Stimulated activated CD8-positive, alpha-beta memory T cell treated with anti-CD3 and anti-CD28 coated beads, Interleukin-4, amount 100 ng/mL, for 1 hour (primary cell): ENCODE data around the gene MRPL55.
A peak's percentile ranks its signal among the peaks of the same experiment; 100 is the strongest.

ENCODE experiments used
- DNase-seq, 2 donors: peaks; one replicate each; pipeline ENCODE4 v3.0.0-alpha.2; 2020; ENCODE audit warnings: low read depth in 2 of 2, low spot score in 1 of 2

The MRPL55 gene

DNA sequence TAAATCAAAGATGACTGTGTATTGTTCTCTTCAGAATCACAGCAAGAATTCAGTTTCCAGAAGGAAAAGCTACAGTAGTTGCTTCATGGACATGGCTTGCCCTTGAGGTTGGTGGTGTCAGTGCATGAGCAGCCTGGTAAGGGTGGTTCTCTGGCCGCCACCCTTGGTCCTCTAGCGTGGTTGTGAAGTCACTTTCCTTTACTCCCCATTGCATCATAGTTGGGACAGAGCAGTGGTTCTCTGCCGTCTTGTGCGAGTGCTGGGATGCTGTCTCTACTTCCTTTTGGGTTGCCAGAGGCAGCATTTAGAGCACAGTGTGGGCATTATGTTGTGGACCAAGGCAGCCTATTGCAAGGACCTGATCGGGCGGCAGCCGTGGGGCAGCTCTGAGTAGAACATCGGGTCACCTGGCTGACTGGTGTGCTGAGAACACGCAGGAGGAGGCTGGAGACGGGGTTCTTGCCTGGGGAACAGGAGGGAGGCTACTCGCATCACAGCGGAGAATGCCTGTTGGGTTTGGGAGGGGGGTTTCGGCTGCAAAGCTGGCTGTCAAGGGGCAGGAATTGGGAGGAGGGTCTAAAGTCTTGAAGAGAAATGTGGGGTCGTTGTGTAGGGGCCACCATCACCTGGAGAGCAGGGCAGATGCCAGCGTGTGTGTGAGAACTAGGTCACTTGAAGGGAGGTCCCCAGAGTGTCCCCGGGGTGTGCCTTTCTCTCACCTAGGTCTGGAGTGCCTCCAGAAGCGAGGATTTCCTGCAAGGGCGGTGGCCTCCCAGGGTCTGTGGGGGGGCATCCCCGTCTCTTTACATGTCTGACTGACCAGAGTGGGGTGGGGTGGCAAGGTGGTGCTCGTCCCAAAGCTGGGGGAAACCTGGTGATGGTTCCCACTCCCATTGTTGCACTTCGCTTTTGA, 20.3 kb downstream of the MRPL55 start:
- no peak for DNase-seq

GRCh38 chr1:228087771-228088251, 21.3 kb downstream of the MRPL55 start:
- no peak for DNase-seq

- no peak for DNase-seq
Measured at GRCh38 chr1:228085287-228085951, 23.7 kb downstream of the MRPL55 start.

GRCh38 chr1:228084797-228085196, 24.3 kb downstream of the MRPL55 start:
- DNase-seq, result no peak

GRCh38 chr1:228084325-228084724, 24.8 kb downstream of the MRPL55 start:
- DNase-seq, result no peak

- no peak for DNase-seq
Measured at GRCh38 chr1:228083871-228084278, 25.2 kb downstream of the MRPL55 start.

- DNase-seq, result no peak
Measured at GRCh38 chr1:228082918-228083870, 25.9 kb downstream of the MRPL55 start.

DNA sequence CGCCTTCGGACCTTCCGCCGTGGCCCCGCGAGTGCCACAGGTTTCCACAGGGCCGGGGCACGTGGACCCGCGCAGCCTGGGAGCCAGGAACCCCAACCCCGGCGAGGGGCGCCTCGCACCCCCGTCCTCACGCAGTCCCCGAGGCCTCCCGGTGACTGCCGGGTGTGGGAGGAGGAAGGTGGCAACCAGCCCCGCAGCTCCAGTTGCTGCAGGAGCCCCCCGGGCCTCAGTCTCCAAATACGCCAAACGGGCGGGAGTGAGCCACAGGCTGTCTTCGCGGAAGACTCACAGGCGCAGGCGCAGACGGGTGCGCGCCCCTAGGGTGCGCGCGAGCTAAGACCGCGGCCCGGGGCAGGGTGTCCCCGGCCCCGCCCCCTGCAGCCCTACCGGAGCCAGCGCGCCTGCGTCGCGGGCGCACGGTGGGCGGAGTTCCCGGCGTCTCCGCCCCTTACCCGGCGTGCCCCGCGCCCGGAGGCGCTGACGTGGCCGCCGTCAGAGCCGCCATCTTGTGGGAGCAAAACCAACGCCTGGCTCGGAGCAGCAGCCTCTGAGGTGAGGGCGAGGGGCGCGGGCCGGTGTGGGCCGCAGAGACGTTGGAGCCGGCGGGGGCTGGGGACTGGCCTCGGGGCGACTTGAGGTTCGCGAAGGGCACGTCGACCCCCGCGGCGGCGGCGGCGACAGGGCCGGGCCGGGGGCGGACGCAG, 26.7 kb downstream of the MRPL55 start, which contains the start of gene ARF1:
TSS of gene ARF1 (plus strand) at position 495 of the 704 bp plus-strand sequence. CDS start 14,407 bp downstream, outside the sequence.
- peak; percentile 82 to 90 for DNase-seq

DNA sequence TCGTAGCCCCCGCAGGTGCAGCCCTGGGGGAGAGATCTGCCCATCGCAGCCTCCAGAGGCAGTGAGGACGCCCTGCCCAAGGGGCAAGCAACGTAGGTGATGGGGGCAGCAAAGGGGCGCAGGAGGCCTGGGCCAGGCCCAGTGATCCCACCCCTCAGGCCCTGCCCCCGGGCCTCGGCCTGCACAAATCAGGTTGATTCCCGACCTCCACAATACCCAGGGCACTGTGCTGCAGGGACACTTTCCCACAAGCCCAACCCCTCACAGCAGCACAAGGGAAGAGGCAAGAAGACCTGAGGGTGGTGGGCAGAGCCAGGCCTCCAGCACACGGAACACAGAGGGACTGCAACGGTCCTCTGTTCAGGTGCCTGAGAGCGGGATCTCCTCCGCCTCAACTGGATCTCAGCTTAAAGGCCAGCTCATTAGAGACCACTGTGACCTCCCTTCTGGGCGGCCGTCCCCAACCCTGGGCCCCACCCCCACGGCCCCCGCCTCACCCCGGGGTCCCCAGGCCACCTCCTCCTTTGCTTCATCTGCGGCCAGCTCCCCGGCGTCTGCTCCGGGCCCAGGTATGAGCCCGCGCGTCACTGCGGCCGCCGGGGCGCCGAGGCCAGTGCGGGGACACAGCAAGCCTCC, 27.4 kb downstream of the MRPL55 start:
- DNase-seq, result no peak

- DNase-seq, result no peak
Measured at GRCh38 chr1:228081144-228081543, 28.0 kb downstream of the MRPL55 start.

DNA sequence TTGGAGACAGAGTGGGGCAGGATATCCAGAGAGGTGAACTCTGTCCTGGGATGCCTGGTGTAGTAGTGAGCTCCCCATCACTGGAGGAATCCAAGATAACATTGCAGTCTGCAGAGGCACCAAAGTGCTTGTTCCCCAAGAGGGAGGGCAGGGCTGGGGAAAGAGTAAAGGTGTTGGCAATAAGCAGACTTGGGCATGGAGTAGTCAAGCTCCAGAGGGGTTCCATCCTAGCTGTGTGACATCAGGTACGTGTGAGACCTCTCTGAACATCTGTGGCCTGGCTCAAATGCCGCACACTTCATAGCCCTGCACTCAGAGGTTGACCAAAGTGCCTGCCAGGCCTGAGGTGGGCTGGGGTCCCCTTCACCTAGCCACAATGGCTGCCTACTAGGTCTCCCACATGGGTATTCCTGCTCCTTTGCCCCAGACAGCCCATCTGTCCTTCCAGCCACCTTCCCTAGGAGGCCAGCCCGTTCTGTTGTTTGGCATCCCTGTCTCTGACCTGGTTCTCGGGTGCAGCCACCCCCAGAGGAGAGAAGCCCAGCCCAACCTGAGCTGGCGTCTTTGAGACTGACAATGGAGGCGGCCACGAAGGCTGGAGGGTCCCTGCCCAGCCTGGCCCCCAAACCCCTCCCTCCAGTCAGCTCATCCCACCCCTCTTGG, 29.4 kb downstream of the MRPL55 start:
- no peak for DNase-seq

DNA sequence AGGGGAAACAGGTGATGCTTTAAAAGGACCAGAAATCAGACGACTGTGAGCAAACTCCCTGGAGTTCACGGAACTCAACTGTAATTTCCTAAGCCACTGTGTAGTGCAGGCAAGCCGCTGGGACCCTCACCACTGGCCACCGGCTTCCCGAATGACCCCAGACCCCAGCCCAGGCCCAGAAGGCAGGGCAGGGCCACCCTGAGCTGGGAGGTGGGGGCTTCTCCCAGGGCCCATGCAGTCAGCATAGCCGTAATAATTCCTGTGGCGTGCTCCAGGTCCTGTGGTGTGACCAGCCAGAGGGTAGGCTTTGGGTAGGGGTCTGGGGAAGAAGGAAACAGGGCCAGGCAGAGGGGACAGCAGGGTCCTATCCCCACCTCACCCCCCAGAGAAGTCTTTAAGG, 30.1 kb downstream of the MRPL55 start:
- no peak for DNase-seq

GRCh38 chr1:228077565-228078330, 31.4 kb downstream of the MRPL55 start:
- DNase-seq, result no peak

- no peak for DNase-seq
Measured at GRCh38 chr1:228076796-228077430, 32.2 kb downstream of the MRPL55 start.

GRCh38 chr1:228075801-228076271, 33.3 kb downstream of the MRPL55 start:
- no peak for DNase-seq

- DNase-seq, result no peak
Measured at GRCh38 chr1:228074954-228075730, 34.0 kb downstream of the MRPL55 start.

DNA sequence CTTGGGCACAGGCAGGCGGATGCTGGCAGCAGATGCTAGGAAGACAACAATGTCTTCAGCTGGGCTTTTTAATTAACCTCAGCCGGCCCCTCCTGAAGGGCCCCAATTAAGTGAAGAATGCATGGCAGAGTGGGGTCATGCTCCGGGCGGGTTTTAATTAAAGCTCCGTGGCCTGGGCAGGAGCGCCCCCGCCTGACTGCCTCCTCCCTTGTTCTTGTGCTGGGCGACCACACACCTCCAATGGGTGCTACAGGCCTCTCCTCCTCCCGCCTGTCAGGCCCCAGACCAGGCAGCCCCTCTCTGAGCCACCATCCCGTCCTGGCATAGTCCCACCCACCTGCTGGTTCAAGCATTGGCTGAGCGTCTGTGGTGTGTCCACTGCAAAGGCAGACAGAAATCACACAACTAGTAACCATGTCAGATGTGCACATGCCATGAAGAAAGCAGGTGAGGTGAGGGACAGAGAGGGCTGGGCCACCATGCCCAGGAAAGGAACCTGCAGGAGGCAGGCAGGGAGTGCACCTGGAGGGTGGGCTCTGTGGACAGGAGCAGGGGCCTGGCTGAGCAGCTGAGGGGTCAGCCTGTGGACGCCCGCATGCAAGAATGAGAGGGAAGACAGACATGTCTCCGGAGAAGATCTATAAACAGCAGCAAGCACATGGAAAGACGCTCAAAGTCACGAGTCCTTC, 35.1 kb downstream of the MRPL55 start:
- no peak for DNase-seq
